Stimulated activated CD4-positive, alpha-beta T cell treated with anti-CD3 and anti-CD28 coated beads, TNF-alpha, amount 100 ng/mL, for 4 hours (primary cell): ENCODE results near the gene PAXX.

Experiments used
- DNase-seq, 3 experiments: peaks; one replicate each; pipeline ENCODE4 v3.0.0-alpha.2; 2020; ENCODE audit warnings: low read depth in 3 of 3

PAXX gene

DNA sequence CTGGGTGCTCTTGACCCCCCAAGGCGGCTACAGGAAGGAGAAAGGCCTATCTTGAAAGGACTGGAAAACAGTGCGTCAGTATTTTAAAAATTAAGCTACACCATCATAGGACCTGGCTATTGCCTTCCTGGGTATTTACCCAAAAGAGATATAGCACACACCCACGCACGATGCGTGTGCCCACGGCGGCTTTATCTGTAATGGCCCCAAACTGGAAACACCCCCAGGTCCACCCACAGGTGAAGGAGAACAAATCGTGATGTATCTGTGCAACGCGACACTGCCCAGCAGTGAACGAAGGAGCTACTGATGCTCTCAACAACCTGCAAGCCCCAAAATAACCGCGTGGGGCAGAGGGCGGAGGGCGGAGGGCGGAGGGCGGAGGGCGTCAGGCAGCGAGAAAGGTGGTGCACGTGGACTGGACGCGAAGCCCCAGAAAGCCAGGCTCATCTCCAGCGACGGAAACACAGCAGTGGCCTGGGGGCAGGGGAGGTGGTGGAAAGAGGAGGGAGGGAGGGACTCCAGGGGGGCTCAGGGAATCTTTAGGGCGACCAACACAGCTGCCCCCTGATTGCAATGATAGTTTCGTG lies 27.3 kb upstream of the PAXX start:
- no peak for DNase-seq

- no peak for DNase-seq
Measured at GRCh38 chr9:136965771-136966484, 26.3 kb upstream of the PAXX start.

DNA sequence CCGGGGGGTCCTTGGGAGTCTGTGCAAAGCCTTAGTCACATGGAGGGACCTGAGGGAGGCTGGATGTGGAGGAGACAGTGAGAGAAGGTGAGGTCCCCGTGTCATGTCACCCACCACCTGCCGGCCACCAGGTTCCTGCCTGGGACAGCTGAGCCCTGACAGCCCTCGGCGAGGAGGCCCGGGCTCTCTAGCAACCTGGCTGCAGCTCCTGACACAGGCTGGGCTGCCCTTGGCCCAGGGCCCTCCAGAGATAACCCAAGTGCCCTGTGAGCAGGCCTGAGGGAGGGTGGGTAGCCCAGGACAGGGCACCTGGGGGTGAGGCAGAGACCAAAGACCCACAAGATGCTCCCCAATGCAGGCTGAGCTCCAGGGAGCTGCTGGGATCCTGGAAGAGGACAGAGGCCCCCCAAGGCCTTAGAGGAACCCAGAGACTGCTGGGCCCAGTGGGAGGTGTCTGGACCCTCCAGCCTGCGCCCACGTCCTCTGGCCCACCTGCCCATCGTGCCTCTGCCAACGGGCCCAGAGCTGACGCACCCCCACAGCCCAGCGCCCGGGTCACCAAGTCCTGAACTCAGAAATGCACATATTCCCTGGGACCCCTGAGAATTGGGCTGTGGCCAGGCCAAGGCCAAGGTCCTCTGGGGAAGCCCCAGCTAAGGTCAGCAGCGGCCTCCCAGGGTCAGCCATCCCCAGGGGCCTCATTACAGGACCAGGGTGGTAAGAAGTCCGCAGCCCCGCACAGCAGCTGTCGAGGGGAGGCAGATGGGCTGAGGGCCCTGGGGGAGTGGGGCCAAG lies 23.7 kb upstream of the PAXX start:
- DNase-seq = no peak

- DNase-seq = no peak
Measured at GRCh38 chr9:136969150-136969549, 23.1 kb upstream of the PAXX start.

- no peak for DNase-seq
Measured at GRCh38 chr9:136969774-136970173, 22.4 kb upstream of the PAXX start.

GRCh38 chr9:136970361-136970760 lies 21.9 kb upstream of the PAXX start:
- no peak for DNase-seq

GRCh38 chr9:136971746-136972145 lies 20.5 kb upstream of the PAXX start:
- DNase-seq = no peak

GRCh38 chr9:136972335-136972734 lies 19.9 kb upstream of the PAXX start:
- no peak for DNase-seq

- DNase-seq = no peak
Measured at GRCh38 chr9:136972743-136973142, 19.5 kb upstream of the PAXX start.

DNA sequence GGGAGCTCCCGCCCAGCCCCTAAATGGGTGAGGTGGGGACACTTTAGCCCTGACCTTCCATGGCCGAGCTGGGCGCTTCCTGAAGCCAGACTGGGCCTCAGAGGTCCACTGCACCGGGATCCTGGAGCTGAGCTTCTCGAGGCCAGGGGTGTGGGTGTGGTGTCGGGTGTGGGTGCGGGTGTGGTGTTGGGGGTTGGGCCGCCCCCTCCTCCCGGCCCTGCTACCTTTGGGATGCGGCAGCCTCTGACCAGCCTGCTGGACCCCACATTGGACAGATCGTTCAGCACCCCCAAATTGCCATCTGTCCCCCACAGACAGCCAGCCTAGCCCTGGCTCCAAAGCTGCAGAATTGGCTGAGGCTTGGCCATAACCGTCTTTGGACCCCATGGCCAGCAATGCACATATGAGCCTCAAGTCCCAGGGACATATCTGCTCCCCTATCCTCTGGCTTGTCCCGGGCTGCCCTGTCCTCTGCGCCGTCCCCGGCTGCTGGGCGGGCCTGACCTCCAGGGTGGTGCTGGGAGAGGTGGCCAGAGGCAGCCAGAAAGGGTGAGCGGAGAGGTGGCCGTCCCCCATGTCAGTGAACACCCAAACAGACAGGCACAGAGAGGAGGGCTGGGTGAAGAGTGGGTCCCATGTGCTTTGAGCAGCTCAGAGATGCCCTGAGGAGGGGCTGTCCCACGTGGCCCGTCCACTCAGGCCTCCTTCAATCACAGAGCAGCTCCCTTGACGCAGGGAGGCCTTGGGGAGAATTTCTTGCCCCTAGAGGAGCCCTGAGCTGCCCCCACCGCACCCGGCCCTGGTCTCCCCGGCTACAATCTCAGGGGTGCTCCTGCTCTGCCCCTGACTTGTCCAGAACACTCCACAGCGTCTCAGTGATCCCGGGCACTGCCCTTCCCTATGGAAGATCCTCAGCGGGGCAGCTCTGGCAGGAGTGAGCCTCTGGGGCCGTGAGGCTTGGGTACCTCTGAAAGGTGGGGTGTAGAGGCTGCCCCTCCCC lies 18.3 kb upstream of the PAXX start:
- no peak for DNase-seq

DNA sequence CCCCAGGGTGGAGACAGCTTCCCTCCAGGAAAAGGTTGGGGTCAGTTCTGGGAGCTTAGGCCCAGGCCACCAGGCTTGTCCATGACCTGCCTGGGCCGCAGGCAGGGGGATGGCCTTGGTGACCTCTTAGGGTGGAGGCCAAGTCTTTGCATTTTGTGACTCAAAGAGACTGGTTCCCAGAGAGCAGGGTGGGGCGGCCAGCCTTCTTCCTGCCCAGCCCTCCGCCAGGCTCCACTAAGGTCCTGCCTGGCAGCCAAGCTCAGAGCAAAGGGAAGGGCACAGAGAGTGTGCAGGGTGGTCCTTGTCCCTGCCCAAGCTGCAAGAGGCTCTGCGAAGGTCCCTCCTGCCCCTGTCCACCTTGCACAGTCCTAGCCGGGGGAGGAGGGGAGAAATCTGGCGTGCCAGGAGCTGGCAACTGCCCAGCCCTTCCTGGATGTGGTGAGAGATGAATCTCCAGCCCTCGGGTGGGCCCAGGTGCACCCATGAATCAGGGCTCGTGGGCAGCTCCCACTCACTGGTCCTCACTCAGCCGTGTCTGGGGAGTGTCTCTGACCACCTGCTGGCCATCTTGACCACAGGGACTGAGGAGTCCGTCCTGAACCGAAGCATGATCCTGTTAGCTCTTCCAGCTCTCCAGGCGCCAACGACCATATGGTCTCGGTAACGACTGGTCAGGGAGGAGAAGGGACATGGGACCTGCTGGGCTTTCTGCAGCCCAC lies 17.2 kb upstream of the PAXX start:
- no peak for DNase-seq

DNA sequence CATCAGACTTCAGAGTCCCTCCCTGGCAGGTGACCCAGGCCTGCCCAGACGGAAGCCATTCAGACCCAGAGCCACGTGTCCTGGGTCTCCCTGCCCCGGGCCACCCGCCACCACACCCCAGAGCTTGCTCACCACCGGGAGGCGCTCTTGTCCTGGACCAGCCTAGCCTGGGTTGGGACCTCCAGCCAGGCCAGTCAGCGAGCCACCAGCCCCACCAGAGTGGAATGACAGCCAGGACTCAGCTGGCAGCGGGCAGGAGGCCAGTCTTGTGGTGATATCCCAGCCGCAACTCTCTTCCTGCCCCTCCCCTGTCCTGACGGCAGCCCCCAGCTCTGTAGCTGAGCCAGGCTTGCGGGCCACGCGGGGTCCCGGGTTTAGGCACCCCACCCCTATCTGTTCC lies 16.6 kb upstream of the PAXX start:
- no peak for DNase-seq

- no peak for DNase-seq
Measured at GRCh38 chr9:136977223-136977622, 15.0 kb upstream of the PAXX start, which contains the start of gene PTGDS. Gene PTGDS, plus strand, starts transcription at chr9:136977504. Its CDS starts 75 bp downstream, at chr9:136977579.

GRCh38 chr9:136977649-136978072 lies 14.6 kb upstream of the PAXX start:
- DNase-seq = no peak

GRCh38 chr9:136978073-136978864 lies 14.0 kb upstream of the PAXX start:
- DNase-seq = peak; percentile 36 to 63 (median 39)

DNA sequence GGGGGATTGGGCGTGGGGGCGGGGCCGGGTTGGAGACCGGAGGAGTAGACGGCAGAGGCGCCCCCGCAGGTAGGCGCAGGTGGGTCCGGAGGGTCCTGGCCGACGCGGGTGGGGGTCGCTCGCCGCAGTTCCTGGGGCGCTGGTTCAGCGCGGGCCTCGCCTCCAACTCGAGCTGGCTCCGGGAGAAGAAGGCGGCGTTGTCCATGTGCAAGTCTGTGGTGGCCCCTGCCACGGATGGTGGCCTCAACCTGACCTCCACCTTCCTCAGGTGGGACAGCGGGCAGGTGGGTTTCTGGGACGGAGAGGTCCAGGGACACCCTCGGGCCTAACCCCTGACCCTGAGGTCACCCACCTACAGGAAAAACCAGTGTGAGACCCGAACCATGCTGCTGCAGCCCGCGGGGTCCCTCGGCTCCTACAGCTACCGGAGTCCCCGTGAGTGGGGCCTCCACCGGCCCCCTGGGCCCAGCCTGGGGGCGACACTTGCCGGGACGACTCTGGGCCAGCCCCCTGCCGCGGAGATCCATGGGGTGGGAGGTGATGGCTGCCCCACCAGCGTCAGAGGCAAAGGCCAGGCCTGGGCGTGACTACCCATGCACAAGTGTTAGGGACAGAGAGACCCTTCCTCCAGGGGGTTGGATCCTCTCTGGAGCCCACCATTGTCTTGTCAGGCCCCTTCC lies 13.2 kb upstream of the PAXX start:
- DNase-seq = no peak

- no peak for DNase-seq
Measured at GRCh38 chr9:136979769-136980587, 12.2 kb upstream of the PAXX start.

DNA sequence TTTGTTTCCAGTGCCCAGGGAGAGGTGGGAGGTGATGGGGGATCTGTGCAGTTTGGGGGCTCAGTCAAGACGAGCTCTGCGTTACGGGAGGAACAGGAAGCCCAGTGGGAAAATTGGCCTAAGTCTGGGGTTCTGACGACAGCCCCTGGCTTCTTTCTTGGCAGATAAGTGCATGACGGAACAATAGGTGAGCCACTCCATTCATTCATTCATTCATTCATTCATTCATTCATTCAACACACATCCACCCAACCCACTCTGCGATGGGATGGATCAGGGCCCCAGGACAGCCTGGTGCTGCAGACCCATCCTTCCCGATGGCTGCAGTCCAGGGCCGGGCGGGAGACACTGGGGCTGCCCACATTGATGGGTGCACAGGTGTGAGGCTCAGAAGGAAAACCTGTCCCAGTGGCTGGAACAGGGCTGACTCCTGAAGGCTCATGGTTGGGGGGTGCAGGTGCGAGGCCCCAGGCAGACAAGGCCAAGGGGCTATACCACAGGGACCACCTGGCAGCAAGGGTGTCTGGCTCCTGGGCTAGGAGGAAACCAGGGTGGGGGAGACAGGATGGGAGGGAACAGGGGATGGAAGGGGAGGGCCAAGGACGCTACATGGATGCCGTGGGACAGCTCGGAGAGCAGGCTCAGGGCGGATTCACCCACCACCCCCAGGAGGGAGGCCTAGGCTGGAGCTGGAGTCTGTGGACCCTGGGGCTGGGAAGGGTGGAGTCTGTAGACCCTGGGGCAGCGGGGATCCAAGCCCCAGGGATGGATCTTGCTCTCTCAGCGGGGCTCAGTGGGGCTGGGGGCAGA lies 11.3 kb upstream of the PAXX start:
- DNase-seq = no peak
